ENCODE results near the gene CTSZ. TPM values are rescaled to one million over a fixed set of nuclear protein-coding genes. Genes with fewer than 3 reads are reported as not detected.

The CTSZ gene
- total and polyA plus RNA-seq, 4 donors, result 11.8 to 233 (median 188) TPM

GRCh38 chr20:59037386-59037785 is 30.3 kb upstream of the CTSZ start:
- no peak for DNase-seq (ENCODE audit: low spot score)
- Histone ChIP-seq H3K9me3 (ENCODE audit: control insufficient read depth in 4 of 4, low read length in 3 of 4) (no peaks in the 10 kb centered on the region), H3K4me1 (ENCODE audit: control insufficient read depth in 4 of 4, insufficient read depth in 4 of 4, low read length in 3 of 4) (peaks cover 8 to 22% (median 20%) of the 10 kb centered on the region in 4 donors), H3K36me3 (ENCODE audit: control insufficient read depth in 4 of 4, insufficient read depth in 3 of 4, low read depth in 1 of 4, low read length in 3 of 4) (peaks cover 11 to 38% (median 31%) of the 10 kb centered on the region in 4 donors), H3K9ac (ENCODE audit: low read depth in 1 of 2, low read length in 2 of 2) (no peak overlapping the region), H3K27ac (ENCODE audit: low read depth in 1 of 2, low read length in 2 of 2) (no peak overlapping the region), H3K27me3 (ENCODE audit: control insufficient read depth in 4 of 4, insufficient read depth in 4 of 4, low read length in 3 of 4) (no peaks in the 10 kb centered on the region), H3K4me3 (ENCODE audit: low read depth in 1 of 3, low read length in 3 of 3) (no peak overlapping the region)
- 96% methylated on average over 12 of the region's 12 CpGs for WGBS
- TF ChIP-seq YY1 (IDR thresholded peaks at IDR 0.05) (no peak), CTCF (IDR thresholded peaks at IDR 0.05; ENCODE audit: low read depth, low read length, missing input control) (no peak), EGR1 (IDR thresholded peaks at IDR 0.05; ENCODE audit: low read depth in 2 of 2) (no peak), RAD21 (IDR thresholded peaks at IDR 0.05) (no peak), HNF4A (conservative IDR thresholded peaks at IDR 0.05) (no peak), MAX (IDR thresholded peaks at IDR 0.05) (no peak), TAF1 (conservative IDR thresholded peaks at IDR 0.05) (no peak)

GRCh38 chr20:59035381-59035780 is 28.3 kb upstream of the CTSZ start:
- Histone ChIP-seq H3K27ac (ENCODE audit: low read depth in 1 of 2, low read length in 2 of 2) (no peak overlapping the region), H3K4me1 (ENCODE audit: control insufficient read depth in 4 of 4, insufficient read depth in 4 of 4, low read length in 3 of 4) (peaks cover 4 to 16% (median 13%) of the 10 kb centered on the region in 4 donors), H3K36me3 (ENCODE audit: control insufficient read depth in 4 of 4, insufficient read depth in 3 of 4, low read depth in 1 of 4, low read length in 3 of 4) (peaks cover 11 to 38% (median 31%) of the 10 kb centered on the region in 4 donors), H3K27me3 (ENCODE audit: control insufficient read depth in 4 of 4, insufficient read depth in 4 of 4, low read length in 3 of 4) (no peaks in the 10 kb centered on the region), H3K4me3 (ENCODE audit: low read depth in 1 of 3, low read length in 3 of 3) (no peak overlapping the region), H3K9ac (ENCODE audit: low read depth in 1 of 2, low read length in 2 of 2) (no peak overlapping the region), H3K9me3 (ENCODE audit: control insufficient read depth in 4 of 4, low read length in 3 of 4) (no peaks in the 10 kb centered on the region)
- TF ChIP-seq NR2F2 (IDR thresholded peaks at IDR 0.05) (no peak), HNF4G (IDR thresholded peaks at IDR 0.05) (no peak), FOXA2 (IDR thresholded peaks at IDR 0.05) (no peak), JUND (IDR thresholded peaks at IDR 0.05) (no peak), EGR1 (IDR thresholded peaks at IDR 0.05; ENCODE audit: low read depth in 2 of 2) (no peak), ZBTB33 (IDR thresholded peaks at IDR 0.05) (no peak), MAX (IDR thresholded peaks at IDR 0.05) (no peak), FOXA1 (IDR thresholded peaks at IDR 0.05) (no peak), CTCF (IDR thresholded peaks at IDR 0.05; ENCODE audit: low read depth, low read length, missing input control) (no peak), RAD21 (IDR thresholded peaks at IDR 0.05) (no peak), YY1 (IDR thresholded peaks at IDR 0.05) (no peak), RXRA (IDR thresholded peaks at IDR 0.05) (no peak), ATF3 (IDR thresholded peaks at IDR 0.05) (no peak), SP1 (IDR thresholded peaks at IDR 0.05) (no peak), HNF4A (conservative IDR thresholded peaks at IDR 0.05) (no peak), GABPA (IDR thresholded peaks at IDR 0.05 in 1 of 2, conservative IDR thresholded peaks at IDR 0.05 in 1 of 2) (no peak), REST (IDR thresholded peaks at IDR 0.05) (no peak)
- DNase-seq (ENCODE audit: low spot score), result no peak
- 86% methylated on average over 3 of the region's 3 CpGs for WGBS
